H1 (cell line): Measurements from ENCODE around the gene KLK8. TPM values are rescaled to one million over a fixed set of nuclear protein-coding genes. Genes with fewer than 3 reads are reported as not detected.

Source experiments
- BACH1 ChIP-seq: IDR thresholded peaks from 2 replicates; pipeline ENCODE4 v1.6.1; 2012; ENCODE audit warnings: low read length, improper control_type of control experiment
- CTCF ChIP-seq, 3 experiments: IDR thresholded peaks; 1 replicate in 2 of 3; 2 replicates in 1 of 3; pipeline versions ENCODE4 v1.5.1 to v1.6.1; 2011; ENCODE audit warnings: low read length in 3 of 3, mild to moderate bottlenecking in 3 of 3, inconsistent platforms in 2 of 3, low read depth in 1 of 3, moderate library complexity in 1 of 3; ENCODE audit not compliant: insufficient read depth in 1 of 3; ENCODE audit errors: control extremely low read depth in 1 of 3
- HDAC6 ChIP-seq: IDR thresholded peaks from one replicate; pipeline ENCODE4 v1.7.1; 2012; ENCODE audit warnings: low read depth, mild to moderate bottlenecking, inconsistent platforms, low read length, moderate library complexity
- JUN ChIP-seq: IDR thresholded peaks from 2 replicates; pipeline ENCODE4 v1.6.1; 2011; ENCODE audit warnings: low read depth, mild to moderate bottlenecking, improper control_type of control experiment, low read length
- POLR2A ChIP-seq, 2 experiments: IDR thresholded peaks; 1 replicate in 1 of 2; 2 replicates in 1 of 2; pipeline ENCODE4 v1.6.1; 2011; ENCODE audit warnings: low read depth in 2 of 2, low read length in 2 of 2, mild to moderate bottlenecking in 2 of 2; ENCODE audit errors: control extremely low read depth in 1 of 2
- RNF2 ChIP-seq: fragments of 200-900, 300-1000 bp; sonication (generic); IDR thresholded peaks from 2 replicates; pipeline ENCODE4 v1.7.1; 2016; ENCODE audit warnings: borderline replicate concordance, low read depth, mild to moderate bottlenecking, antibody characterized with exemption, low read length; ENCODE audit not compliant: poor library complexity, severe bottlenecking; ENCODE audit errors: missing control alignments
- SIX5 ChIP-seq: IDR thresholded peaks from 2 replicates; pipeline ENCODE4 v1.6.1; 2011; ENCODE audit warnings: mild to moderate bottlenecking, low read depth, low read length
- SP2 ChIP-seq: IDR thresholded peaks from 2 replicates; pipeline ENCODE4 v1.6.1; 2012; ENCODE audit warnings: mild to moderate bottlenecking, low read length, inconsistent platforms
- SRF ChIP-seq: IDR thresholded peaks from 2 replicates; pipeline ENCODE4 v1.6.1; 2011; ENCODE audit warnings: mild to moderate bottlenecking, low read depth, low read length, moderate library complexity
- polyA plus RNA-seq, 7 experiments: library from polyadenylated mRNA; depleted of rRNA in 3 of 7; stranded (reverse) in 5 of 7; unstranded in 2 of 7; fragments of >200 nt in 5 of 7; fragments of 200-250 nt in 2 of 7; gene quantifications; 1 replicate in 5 of 7; 2 replicates in 1 of 7; 4 replicates in 1 of 7; pipeline versions ENCODE4 v1.2.1 to v1.2.3, GENCODE V29; 2011 to 2013; ENCODE audit warnings: missing spikeins in 2 of 7, mixed read lengths in 2 of 7
- total RNA-seq: library from RNA; stranded (reverse); fragmentation: NEBNext Ultra II Directional; extraction: Animal tissue kit (Norgen Biotek cat#: 25700); gene quantifications from 2 replicates; pipeline ENCODE4 v1.2.1, GENCODE V29; 2021

Gene KLK8
- total and polyA plus RNA-seq, 2 of the 8 experiments (the other 6 are each of a cell fraction or from before 2014, with no cell fraction given), result 2.9 to 3.6 TPM

GRCh38 chr19:51040151-51040550 is 38.7 kb upstream of the KLK8 start (continued):
- TF ChIP-seq CTCF (IDR thresholded peaks at IDR 0.05; ENCODE audit: control extremely low read depth in 1 of 3, insufficient read depth in 1 of 3, low read depth in 1 of 3, low read length in 3 of 3) (no peak), JUN (no peak), SP2 (no peak), POLR2A (IDR thresholded peaks at IDR 0.05; ENCODE audit: control extremely low read depth in 1 of 2, low read depth in 2 of 2, low read length in 2 of 2) (no peak), SIX5 (no peak), SRF (no peak), RNF2 (no peak), BACH1 (no peak), HDAC6 (no peak)
